Fibroblast of villous mesenchyme (primary cell): ENCODE measurements around the gene KRTAP5-7. TPM values are rescaled to one million over a fixed set of nuclear protein-coding genes. Genes with fewer than 3 reads are reported as not detected.

ENCODE experiments used
- DNase-seq: peaks from one replicate; pipeline ENCODE4 v3.0.0-alpha.2; 2010; ENCODE audit warnings: low read depth
- H3K4me3 ChIP-seq: 2 replicates; pipeline ENCODE4 v1.5.1; 2011; ENCODE audit warnings: low read depth, mild to moderate bottlenecking, low read length
- total RNA-seq: library from RNA; depleted of rRNA; stranded (reverse); fragments of >200 nt; gene quantifications from 2 replicates; pipeline ENCODE4 v1.2.3, GENCODE V29; 2012
- TF ChIP-seq, protein P1 (sequence below): IDR thresholded peaks from 2 replicates; pipeline ENCODE4 v1.5.1; 2012; ENCODE audit warnings: low read depth, mild to moderate bottlenecking, low read length; ENCODE audit not compliant: insufficient read depth

KRTAP5-7 gene
- total RNA-seq, 1 donor, result not detected

DNA sequence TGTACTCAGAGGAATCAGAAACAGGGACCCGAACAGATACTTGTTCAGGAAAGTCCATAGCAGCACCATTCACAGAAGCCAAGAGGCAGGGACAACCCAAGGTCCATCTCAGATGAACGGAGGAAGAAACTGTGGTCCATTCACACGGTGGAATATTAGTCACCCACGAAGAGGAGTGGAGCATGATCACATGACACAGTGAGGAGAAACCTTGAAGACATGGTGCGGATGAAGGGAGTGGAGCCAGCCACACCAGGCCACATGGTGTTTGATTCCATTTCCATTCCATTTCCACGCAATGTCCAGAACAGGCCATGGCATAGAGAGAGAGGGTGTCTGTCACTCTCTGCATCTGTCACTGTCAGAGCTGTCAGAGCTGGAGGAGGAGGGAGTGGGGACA is 43.4 kb upstream of the KRTAP5-7 start:
- TF ChIP-seq, protein P1, sequence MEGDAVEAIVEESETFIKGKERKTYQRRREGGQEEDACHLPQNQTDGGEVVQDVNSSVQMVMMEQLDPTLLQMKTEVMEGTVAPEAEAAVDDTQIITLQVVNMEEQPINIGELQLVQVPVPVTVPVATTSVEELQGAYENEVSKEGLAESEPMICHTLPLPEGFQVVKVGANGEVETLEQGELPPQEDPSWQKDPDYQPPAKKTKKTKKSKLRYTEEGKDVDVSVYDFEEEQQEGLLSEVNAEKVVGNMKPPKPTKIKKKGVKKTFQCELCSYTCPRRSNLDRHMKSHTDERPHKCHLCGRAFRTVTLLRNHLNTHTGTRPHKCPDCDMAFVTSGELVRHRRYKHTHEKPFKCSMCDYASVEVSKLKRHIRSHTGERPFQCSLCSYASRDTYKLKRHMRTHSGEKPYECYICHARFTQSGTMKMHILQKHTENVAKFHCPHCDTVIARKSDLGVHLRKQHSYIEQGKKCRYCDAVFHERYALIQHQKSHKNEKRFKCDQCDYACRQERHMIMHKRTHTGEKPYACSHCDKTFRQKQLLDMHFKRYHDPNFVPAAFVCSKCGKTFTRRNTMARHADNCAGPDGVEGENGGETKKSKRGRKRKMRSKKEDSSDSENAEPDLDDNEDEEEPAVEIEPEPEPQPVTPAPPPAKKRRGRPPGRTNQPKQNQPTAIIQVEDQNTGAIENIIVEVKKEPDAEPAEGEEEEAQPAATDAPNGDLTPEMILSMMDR, result no peak
- no peak for DNase-seq

DNA sequence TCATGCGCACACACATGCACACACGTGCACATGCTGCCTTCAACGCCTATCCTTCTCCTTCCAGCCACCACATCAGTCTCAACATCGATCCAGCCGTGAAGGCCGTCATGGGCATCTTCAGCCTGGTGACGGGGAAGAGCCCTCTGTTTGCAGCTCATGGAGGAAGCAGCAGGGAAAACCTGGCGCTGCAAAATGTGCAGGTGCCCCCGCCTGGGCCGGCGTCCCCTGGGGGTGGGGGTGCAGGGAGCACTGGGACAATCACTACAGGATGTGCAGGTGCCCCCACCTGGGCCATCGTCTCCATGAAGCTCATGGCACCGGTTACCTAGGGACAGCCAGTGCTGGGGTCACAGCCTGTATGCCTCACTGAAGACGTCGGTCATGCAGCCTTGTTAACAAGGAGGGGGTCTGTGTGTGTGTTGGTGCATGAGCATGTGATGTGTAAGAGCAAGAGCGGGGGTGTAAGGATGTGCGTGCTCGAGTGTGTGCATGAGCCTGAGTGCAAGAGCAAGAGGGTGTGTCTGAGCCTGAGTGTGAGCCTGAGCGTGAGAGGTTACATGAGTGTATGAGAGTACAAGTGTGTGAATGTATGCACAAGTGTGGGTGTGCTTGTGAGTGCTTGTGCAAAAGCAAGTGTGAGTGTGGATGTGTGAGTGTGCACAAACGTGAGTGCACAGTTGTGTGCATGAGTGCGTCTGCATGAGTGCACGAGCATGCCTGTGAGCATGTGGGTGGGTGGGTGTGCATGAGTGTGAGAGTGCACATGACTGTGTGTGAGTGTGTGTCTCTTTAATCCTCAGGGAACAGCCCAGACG is 42.6 kb upstream of the KRTAP5-7 start:
- DNase-seq, result no peak
- TF ChIP-seq, protein P1, result no peak
- H3K4me3 ChIP-seq, result no peak overlapping the region

More for the DNA sequence above, 43.4 kb upstream of the KRTAP5-7 start:
- no peak overlapping the region for H3K4me3 ChIP-seq

DNA sequence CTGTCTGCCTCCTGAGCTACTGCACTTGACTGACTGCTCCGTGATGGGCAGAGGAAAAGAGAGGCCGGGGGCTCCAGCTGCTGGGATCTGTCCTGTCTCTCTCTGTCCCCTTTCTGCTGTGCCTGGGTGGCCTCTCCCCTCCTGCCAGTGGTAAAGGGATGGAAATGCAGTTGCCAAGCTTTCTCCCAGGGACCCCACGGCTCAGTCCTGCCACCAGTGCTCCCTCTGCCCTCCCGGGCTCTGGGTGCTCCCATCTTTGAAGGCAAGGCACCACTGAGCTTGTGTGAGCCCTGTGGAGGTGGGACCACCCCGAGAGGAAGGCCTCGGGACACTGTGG is 42.0 kb upstream of the KRTAP5-7 start:
- no peak overlapping the region for H3K4me3 ChIP-seq
- no peak for DNase-seq
- TF ChIP-seq, protein P1, result no peak

DNA sequence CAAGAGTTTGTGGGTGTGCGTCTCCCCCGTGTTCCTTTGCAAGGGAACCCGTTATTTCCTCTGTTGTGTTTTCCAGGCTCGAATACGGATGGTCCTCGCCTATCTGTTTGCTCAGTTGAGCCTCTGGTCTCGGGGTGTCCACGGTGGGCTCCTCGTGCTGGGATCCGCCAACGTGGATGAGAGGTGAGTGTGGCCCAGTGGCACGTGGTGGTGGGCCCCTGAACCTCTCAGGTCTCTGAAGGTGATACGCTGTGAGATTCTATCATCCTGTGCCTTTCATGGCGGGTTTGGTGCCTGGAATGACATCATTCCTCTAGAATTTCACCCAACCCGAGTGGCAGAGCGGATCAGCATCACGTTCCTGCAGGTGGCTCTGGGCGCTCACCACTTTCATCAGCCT is 41.6 kb upstream of the KRTAP5-7 start:
- DNase-seq, result no peak
- H3K4me3 ChIP-seq, result no peak overlapping the region
- TF ChIP-seq, protein P1, result no peak

DNA sequence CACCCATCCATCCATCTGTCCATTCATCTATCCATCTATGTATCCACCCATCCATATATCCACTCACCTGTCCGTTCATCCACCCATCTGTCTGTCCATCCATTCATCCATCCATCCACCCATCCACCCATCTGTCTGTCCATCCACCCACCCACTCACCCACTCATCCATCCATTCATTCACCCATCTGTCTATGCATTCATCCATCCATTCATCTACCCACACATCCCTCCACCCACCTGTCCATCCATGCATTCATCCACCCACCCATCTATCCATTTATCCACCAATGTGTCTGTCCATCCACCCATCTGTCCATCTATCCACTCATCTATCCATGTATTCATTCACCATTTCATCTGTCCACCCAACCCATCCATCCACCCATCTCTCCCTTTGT is 40.7 kb upstream of the KRTAP5-7 start:
- TF ChIP-seq, protein P1, result no peak
- no peak overlapping the region for H3K4me3 ChIP-seq
- DNase-seq, result no peak

DNA sequence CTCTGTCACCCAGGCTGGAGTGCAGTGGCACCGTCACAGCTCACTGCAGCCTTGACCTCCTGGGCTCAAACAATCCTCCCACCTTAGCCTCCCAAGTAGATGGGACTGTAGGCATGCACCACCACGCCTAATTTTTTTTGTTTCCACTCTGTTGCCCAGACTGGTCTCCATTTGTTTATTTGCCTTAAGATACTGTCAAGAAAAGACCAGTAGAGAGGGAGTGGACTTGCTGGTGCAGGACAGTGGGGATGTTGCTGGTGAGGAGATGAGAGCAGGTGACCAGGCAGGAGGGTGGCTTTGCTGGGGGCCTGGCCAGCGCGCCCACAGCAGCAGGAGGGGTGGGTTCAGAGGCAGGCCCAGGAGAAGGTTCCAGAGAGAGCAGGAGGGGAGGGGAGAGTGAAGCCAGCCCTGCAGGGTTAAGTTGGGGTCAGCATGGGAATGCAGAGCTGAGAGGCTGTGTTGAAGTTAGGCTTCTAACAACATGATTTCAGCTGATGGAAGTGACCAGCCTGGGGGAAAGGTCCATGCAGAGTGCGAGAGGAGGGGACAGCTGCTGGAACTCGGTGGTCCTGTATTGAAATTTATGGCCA is 38.3 kb upstream of the KRTAP5-7 start:
- peak; percentile 3 for DNase-seq
- no peak overlapping the region for H3K4me3 ChIP-seq
- TF ChIP-seq, protein P1, result no peak
